ENCODE measurements around the gene KLK13. TPM values are rescaled to one million over a fixed set of nuclear protein-coding genes. Genes with fewer than 3 reads are reported as not detected.

KLK13 gene
- total RNA-seq, 1 donor from 2014 or later, result not detected

- Mint-ChIP-seq H3K27me3 (ENCODE audit: low read depth) (peaks cover 10% of the 10 kb centered on the region), H3K4me3 (peak within 1 kb of the TSS; percentile 95), H3K36me3 (ENCODE audit: low read depth) (no peaks in the 10 kb centered on the region), H3K9me3 (no peaks in the 10 kb centered on the region), H3K27ac (ENCODE audit: unreplicated experiment) (peak within 1 kb of the TSS; percentile 98), H3K4me1 (peaks cover 16% of the 10 kb centered on the region)
- DNase-seq (ENCODE audit: low read depth, low spot score), result peak; percentile 96
- TF ChIP-seq, protein P1, sequence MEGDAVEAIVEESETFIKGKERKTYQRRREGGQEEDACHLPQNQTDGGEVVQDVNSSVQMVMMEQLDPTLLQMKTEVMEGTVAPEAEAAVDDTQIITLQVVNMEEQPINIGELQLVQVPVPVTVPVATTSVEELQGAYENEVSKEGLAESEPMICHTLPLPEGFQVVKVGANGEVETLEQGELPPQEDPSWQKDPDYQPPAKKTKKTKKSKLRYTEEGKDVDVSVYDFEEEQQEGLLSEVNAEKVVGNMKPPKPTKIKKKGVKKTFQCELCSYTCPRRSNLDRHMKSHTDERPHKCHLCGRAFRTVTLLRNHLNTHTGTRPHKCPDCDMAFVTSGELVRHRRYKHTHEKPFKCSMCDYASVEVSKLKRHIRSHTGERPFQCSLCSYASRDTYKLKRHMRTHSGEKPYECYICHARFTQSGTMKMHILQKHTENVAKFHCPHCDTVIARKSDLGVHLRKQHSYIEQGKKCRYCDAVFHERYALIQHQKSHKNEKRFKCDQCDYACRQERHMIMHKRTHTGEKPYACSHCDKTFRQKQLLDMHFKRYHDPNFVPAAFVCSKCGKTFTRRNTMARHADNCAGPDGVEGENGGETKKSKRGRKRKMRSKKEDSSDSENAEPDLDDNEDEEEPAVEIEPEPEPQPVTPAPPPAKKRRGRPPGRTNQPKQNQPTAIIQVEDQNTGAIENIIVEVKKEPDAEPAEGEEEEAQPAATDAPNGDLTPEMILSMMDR (conservative IDR thresholded peaks at IDR 0.05), result peak; percentile 28
These were observed 43.3 kb upstream of the KLK13 start, which contains the start of gene CTU1 for GRCh38 chr19:51108066-51108804. CTU1 (minus strand) TSS chr19:51108409; CDS start chr19:51104569, 3,840 bp downstream.

- Mint-ChIP-seq H3K4me1 (peaks cover 16% of the 10 kb centered on the region), H3K9me3 (no peaks in the 10 kb centered on the region), H3K36me3 (ENCODE audit: low read depth) (no peaks in the 10 kb centered on the region), H3K4me3 (peak overlapping the region; percentile 95), H3K27ac (ENCODE audit: unreplicated experiment) (peak overlapping the region; percentile 98), H3K27me3 (ENCODE audit: low read depth) (peaks cover 10% of the 10 kb centered on the region)
- DNase-seq (ENCODE audit: low read depth, low spot score), result no peak
- TF ChIP-seq, protein P1 (conservative IDR thresholded peaks at IDR 0.05), result peak; percentile 0
These were observed 42.6 kb upstream of the KLK13 start for GRCh38 chr19:51107406-51108065.

DNA sequence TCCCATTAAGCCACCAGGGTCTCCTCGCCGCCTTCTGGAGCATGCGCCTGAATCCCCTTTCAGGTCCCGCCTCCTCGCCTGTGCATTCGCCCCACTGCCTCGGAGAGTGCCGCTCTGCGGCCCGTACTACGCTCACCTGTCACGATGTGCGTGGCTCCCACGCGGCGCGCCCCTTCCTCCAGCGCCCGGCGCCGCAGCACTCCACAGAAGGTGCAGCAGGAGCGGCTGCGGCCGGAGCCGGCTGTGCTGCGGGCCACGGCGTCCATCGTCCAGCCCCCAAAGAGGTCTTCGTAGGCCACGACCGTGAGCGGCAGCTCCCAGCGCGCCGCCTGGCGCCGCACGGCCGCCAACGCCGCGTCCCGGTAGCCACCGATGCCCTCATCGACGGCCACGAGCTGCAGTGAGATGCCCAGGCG is 39.0 kb upstream of the KLK13 start:
- H3K27ac Mint-ChIP-seq (ENCODE audit: unreplicated experiment), result no peak overlapping the region
- no peaks in the 10 kb centered on the region for H3K36me3 Mint-ChIP-seq (ENCODE audit: low read depth)
- peaks cover 16% of the 10 kb centered on the region for H3K4me1 Mint-ChIP-seq

GRCh38 chr19:51102991-51103390 is 38.1 kb upstream of the KLK13 start:
- no peak for DNase-seq (ENCODE audit: low read depth, low spot score)
- Mint-ChIP-seq H3K27ac (ENCODE audit: unreplicated experiment) (no peak overlapping the region), H3K4me3 (no peak overlapping the region), H3K4me1 (peaks cover 9% of the 10 kb centered on the region), H3K27me3 (ENCODE audit: low read depth) (no peaks in the 10 kb centered on the region), H3K9me3 (no peaks in the 10 kb centered on the region), H3K36me3 (ENCODE audit: low read depth) (no peaks in the 10 kb centered on the region)
- TF ChIP-seq, protein P1 (conservative IDR thresholded peaks at IDR 0.05), result no peak

More for the DNA sequence above, 39.0 kb upstream of the KLK13 start:
- TF ChIP-seq, protein P1 (conservative IDR thresholded peaks at IDR 0.05), result no peak
- DNase-seq (ENCODE audit: low read depth, low spot score), result no peak
- Mint-ChIP-seq H3K9me3 (no peaks in the 10 kb centered on the region), H3K4me3 (no peak overlapping the region), H3K27me3 (ENCODE audit: low read depth) (peaks cover 6% of the 10 kb centered on the region)

- H3K4me3 Mint-ChIP-seq, result no peak overlapping the region
- DNase-seq (ENCODE audit: low read depth, low spot score), result no peak
- no peaks in the 10 kb centered on the region for H3K36me3 Mint-ChIP-seq (ENCODE audit: low read depth)
- no peak overlapping the region for H3K27ac Mint-ChIP-seq (ENCODE audit: unreplicated experiment)
- no peaks in the 10 kb centered on the region for H3K27me3 Mint-ChIP-seq (ENCODE audit: low read depth)
- H3K4me1 Mint-ChIP-seq, result no peaks in the 10 kb centered on the region
- TF ChIP-seq, protein P1 (conservative IDR thresholded peaks at IDR 0.05), result no peak
- no peaks in the 10 kb centered on the region for H3K9me3 Mint-ChIP-seq
These were observed 36.4 kb upstream of the KLK13 start for GRCh38 chr19:51101171-51101865.

Data from neural crest cell (in vitro differentiated cells).